Tibial nerve (tissue), 4 donors: Measurements from ENCODE around the gene SLC35B3. TPM values are rescaled to one million over a fixed set of nuclear protein-coding genes. Genes with fewer than 3 reads are reported as not detected.

ENCODE experiments used
- DNase-seq, 2 donors: peaks; one replicate each; pipeline ENCODE4 v3.0.0-alpha.2; 2019; ENCODE audit warnings: low spot score in 2 of 2
- H3K27ac ChIP-seq, 4 donors: fragments of 200-600 bp; sonication (generic) in 3 of 4; one replicate each; pipeline ENCODE4 v1.5.1; 2017 to 2019; ENCODE audit warnings: mild to moderate bottlenecking in 1 of 4
- H3K27me3 ChIP-seq, 2 donors: fragments of 200-600 bp; sonication (generic) in 1 of 2; one replicate each; pipeline versions ENCODE4 v1.5.1 to v1.6.0; 2017 to 2019
- H3K36me3 ChIP-seq, 3 donors: fragments of 200-600 bp; sonication (generic); one replicate each; pipeline ENCODE4 v1.5.1; 2018 to 2019
- H3K4me1 ChIP-seq, 4 donors: fragments of 200-600 bp; sonication (generic) in 3 of 4; one replicate each; pipeline ENCODE4 v1.5.1; 2017 to 2019
- H3K4me3 ChIP-seq, 4 donors: fragments of 200-600 bp; sonication (generic) in 3 of 4; one replicate each; pipeline ENCODE4 v1.5.1; 2017 to 2019; ENCODE audit warnings: mild to moderate bottlenecking in 1 of 4, moderate library complexity in 1 of 4
- H3K9me3 ChIP-seq, 4 donors: fragments of 200-600 bp; sonication (generic) in 3 of 4; one replicate each; pipeline ENCODE4 v1.5.1; 2017 to 2019
- CTCF ChIP-seq, 5 experiments: fragments of 200-600 bp in 3 of 5; fragments of 450-650 bp in 2 of 5; sonication (generic) in 3 of 5; IDR thresholded peaks; one replicate each; pipeline ENCODE4 v1.5.1; 2016 to 2019; ENCODE audit warnings: antibody characterized with exemption in 5 of 5, mild to moderate bottlenecking in 3 of 5, moderate library complexity in 2 of 5
- EP300 ChIP-seq, 2 donors: sonication (generic); formaldehyde crosslinking; IDR thresholded peaks; one replicate each; pipeline ENCODE4 v1.6.1; 2017; ENCODE audit warnings: antibody characterized with exemption in 2 of 2, mild to moderate bottlenecking in 1 of 2
- POLR2A ChIP-seq, 2 donors: fragments of 450-650 bp; IDR thresholded peaks; one replicate each; pipeline ENCODE4 v1.6.1; 2017; ENCODE audit warnings: antibody characterized with exemption in 2 of 2, mild to moderate bottlenecking in 2 of 2, moderate library complexity in 2 of 2
- WGBS, 2 donors: methylation state at CpG; one replicate each; pipeline ENCODE4 v1.1.5; 2018; 5-methylcytosine and 5-hydroxymethylcytosine counted together
- total RNA-seq, 4 donors: library from RNA; depleted of rRNA; stranded (reverse); fragments of >200 nt; gene quantifications; one replicate each; pipeline ENCODE4 v1.1.0, GENCODE V29; 2016

The SLC35B3 gene
- total RNA-seq: 10 to 100 TPM in 2 of 4 donors, 1 to 10 TPM in 2; 7.6 to 14.7 (median 11.0) TPM

GRCh38 chr6:8435093-8435844, at the start of gene SLC35B3:
Gene SLC35B3 (minus strand): TSS chr6:8435545.
- WGBS, 2 donors: 0 to 1% methylated on average over 47 to 54 of the region's 62 CpGs
- Histone ChIP-seq H3K27me3 (no peaks in the 10 kb centered on the region), H3K27ac (peak within 1 kb of the TSS; percentile 48 to 92 (median 85)), H3K9me3 (no peaks in the 10 kb centered on the region), H3K4me3 (peak within 1 kb of the TSS; percentile 60 to 95 (median 61)), H3K36me3 (no peaks in the 10 kb centered on the region), H3K4me1 (peaks cover 0 to 29% (median 18%) of the 10 kb centered on the region in 4 donors)
- TF ChIP-seq CTCF (IDR thresholded peaks at IDR 0.05) (peak in 1 of 5 experiments; percentile 19), POLR2A (IDR thresholded peaks at IDR 0.05) (peak; percentile 71 to 81), EP300 (IDR thresholded peaks at IDR 0.05) (peak in 1 of 2 donors; percentile 94)
- peak; percentile 91 to 92 for DNase-seq

GRCh38 chr6:8483650-8484049, 48.3 kb upstream of the SLC35B3 start:
- DNase-seq: no peak
- 51 to 72% methylated on average over 1 of the region's 1 CpG for whole genome bisulfite sequencing, 2 donors
- no peak for TF ChIP-seq POLR2A (IDR thresholded peaks at IDR 0.05)
- TF ChIP-seq EP300 (IDR thresholded peaks at IDR 0.05): no peak
- no peak for TF ChIP-seq CTCF (IDR thresholded peaks at IDR 0.05)
- Histone ChIP-seq H3K27ac (no peak overlapping the region), H3K36me3 (no peaks in the 10 kb centered on the region), H3K27me3 (no peaks in the 10 kb centered on the region), H3K4me1 (no peaks in the 10 kb centered on the region), H3K9me3 (peaks cover 0 to 22% (median 0%) of the 10 kb centered on the region in 4 donors), H3K4me3 (no peak overlapping the region)

- H3K36me3 ChIP-seq: no peaks in the 10 kb centered on the region
These were observed 46.4 kb upstream of the SLC35B3 start for GRCh38 chr6:8481727-8482126.

GRCh38 chr6:8478418-8478817, 43.1 kb upstream of the SLC35B3 start:
- H3K4me3 ChIP-seq: no peak overlapping the region
- H3K27ac ChIP-seq: no peak overlapping the region
- 79 to 82% methylated on average over 1 of the region's 1 CpG for WGBS, 2 donors
- no peak for DNase-seq
- H3K27me3 ChIP-seq: no peaks in the 10 kb centered on the region
- H3K9me3 ChIP-seq: peaks cover 0 to 29% (median 0%) of the 10 kb centered on the region in 4 donors
- TF ChIP-seq POLR2A (IDR thresholded peaks at IDR 0.05): no peak
- TF ChIP-seq CTCF (IDR thresholded peaks at IDR 0.05): no peak
- no peak for TF ChIP-seq EP300 (IDR thresholded peaks at IDR 0.05)
- H3K4me1 ChIP-seq: no peaks in the 10 kb centered on the region
- H3K36me3 ChIP-seq: no peaks in the 10 kb centered on the region

More at GRCh38 chr6:8481727-8482126, 46.4 kb upstream of the SLC35B3 start:
- H3K27ac ChIP-seq: no peak overlapping the region
- no peak for DNase-seq
- no peak overlapping the region for H3K4me3 ChIP-seq
- H3K9me3 ChIP-seq: peaks cover 0 to 29% (median 0%) of the 10 kb centered on the region in 4 donors
- WGBS, 2 donors: 39 to 50% methylated on average over 2 of the region's 2 CpGs
- H3K4me1 ChIP-seq: no peaks in the 10 kb centered on the region
- no peaks in the 10 kb centered on the region for H3K27me3 ChIP-seq
- TF ChIP-seq CTCF (IDR thresholded peaks at IDR 0.05): no peak

- peaks cover 0 to 25% (median 0%) of the 10 kb centered on the region in 4 donors for H3K9me3 ChIP-seq
- no peaks in the 10 kb centered on the region for H3K27me3 ChIP-seq
- no peak for DNase-seq
- WGBS, 2 donors: 83 to 84% methylated on average over 1 of the region's 1 CpG
- no peak overlapping the region for H3K27ac ChIP-seq
- TF ChIP-seq CTCF (IDR thresholded peaks at IDR 0.05) (no peak), EP300 (IDR thresholded peaks at IDR 0.05) (no peak), POLR2A (IDR thresholded peaks at IDR 0.05) (no peak)
- no peaks in the 10 kb centered on the region for H3K4me1 ChIP-seq
- H3K4me3 ChIP-seq: no peak overlapping the region
- H3K36me3 ChIP-seq: no peaks in the 10 kb centered on the region
These were observed 41.3 kb upstream of the SLC35B3 start for GRCh38 chr6:8476656-8477055.
